Esophagus mucosa (tissue), 1 donor: ENCODE data around the gene CAST. TPM values are rescaled to one million over a fixed set of nuclear protein-coding genes. Genes with fewer than 3 reads are reported as not detected.

Source experiments
- ATAC-seq: fragments of 200-7000 bp; cut with Tn5 transposase; one replicate; pipeline ENCODE4 v1.9.1; 2020
- total RNA-seq: library from RNA; stranded (reverse); gene quantifications from one replicate; pipeline ENCODE4 v1.2.4, GENCODE V29; 2023
- donor health status: DM: yes; HTN: yes; CAD: no.

The CAST gene
- total RNA-seq, 1 donor from 2014 or later, result 433 TPM

GRCh38 chr5:96675882-96676281 is 13.7 kb downstream of the CAST start:
- no peak for ATAC-seq

DNA sequence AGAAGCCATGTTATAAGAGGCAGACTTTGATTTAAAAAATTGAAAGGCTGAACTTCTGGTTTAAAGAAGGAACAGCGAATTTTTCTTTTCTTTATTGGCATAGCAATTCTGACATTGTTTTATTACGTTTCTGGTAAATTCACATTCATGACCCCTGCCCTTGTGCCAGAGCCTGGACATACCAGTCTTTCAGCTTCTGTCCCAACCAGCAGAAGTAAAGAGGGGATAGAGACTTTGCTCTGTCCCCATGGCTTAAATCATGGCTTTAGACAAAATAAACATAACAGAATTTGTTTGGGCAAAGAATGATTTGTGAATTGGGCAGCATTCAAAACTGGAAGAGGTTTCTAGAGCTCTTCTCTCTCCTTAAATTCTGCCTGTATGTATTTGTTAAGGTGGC is 15.3 kb downstream of the CAST start:
- ATAC-seq, result no peak

- no peak for ATAC-seq
These were observed 17.1 kb downstream of the CAST start for GRCh38 chr5:96679293-96679692.

GRCh38 chr5:96680759-96681470 is 18.7 kb downstream of the CAST start:
- ATAC-seq, result peak; percentile 95

GRCh38 chr5:96683392-96683791 is 21.2 kb downstream of the CAST start:
- no peak for ATAC-seq

- ATAC-seq, result no peak
These were observed 21.6 kb downstream of the CAST start for GRCh38 chr5:96683810-96684209.

- ATAC-seq, result no peak
These were observed 24.9 kb downstream of the CAST start for GRCh38 chr5:96687080-96687479.

DNA sequence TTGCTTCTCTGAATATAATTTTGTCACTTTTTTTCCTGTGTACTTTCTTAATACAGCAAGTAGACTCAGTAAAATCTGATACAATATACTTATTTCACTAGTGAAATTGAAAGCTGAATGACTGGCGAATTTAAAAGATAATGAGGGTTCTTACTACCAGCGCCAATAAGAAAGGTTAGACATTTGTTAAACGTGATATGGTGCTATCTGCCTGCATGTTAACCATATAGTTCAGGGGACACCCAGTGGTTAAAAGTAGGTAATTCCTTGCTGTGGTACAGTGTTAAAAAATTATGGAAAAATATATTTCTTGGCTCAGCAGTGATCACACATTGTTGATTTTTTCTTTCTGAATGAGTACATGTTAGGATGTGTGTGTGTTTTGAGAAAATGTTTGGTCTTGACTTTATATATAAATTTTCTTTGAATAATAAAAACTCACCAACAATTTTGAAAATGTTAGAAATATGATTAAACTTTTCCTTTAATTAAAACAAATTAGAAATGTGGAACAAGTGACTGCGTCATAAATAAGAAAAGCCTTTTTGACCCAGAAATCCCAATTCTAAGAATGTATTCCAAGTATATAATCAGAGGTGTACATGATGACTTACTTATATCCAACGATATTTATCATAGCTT is 25.8 kb downstream of the CAST start:
- ATAC-seq, result peak; percentile 64

DNA sequence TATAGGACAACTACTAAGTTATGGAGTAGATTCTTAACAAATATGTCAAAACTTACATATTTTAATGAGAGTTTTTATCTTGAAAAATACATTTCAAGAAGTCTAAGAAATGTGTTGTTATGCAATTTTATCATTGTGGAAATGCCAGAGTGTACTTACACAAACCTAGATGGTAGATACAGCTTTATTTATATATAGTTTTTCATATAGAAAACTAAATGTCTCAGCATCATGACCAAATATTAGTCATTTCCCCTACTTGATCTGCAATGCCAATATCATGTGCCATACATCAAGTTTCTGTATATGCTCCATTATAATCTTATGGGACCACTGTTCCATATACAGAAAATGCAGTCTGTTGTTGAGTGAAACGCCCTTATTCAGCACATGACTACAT is 28.7 kb downstream of the CAST start:
- no peak for ATAC-seq

GRCh38 chr5:96691503-96692303 is 29.5 kb downstream of the CAST start:
- peak; percentile 40 for ATAC-seq

- ATAC-seq, result peak; percentile 95
These were observed 30.3 kb downstream of the CAST start for GRCh38 chr5:96692441-96692840.

DNA sequence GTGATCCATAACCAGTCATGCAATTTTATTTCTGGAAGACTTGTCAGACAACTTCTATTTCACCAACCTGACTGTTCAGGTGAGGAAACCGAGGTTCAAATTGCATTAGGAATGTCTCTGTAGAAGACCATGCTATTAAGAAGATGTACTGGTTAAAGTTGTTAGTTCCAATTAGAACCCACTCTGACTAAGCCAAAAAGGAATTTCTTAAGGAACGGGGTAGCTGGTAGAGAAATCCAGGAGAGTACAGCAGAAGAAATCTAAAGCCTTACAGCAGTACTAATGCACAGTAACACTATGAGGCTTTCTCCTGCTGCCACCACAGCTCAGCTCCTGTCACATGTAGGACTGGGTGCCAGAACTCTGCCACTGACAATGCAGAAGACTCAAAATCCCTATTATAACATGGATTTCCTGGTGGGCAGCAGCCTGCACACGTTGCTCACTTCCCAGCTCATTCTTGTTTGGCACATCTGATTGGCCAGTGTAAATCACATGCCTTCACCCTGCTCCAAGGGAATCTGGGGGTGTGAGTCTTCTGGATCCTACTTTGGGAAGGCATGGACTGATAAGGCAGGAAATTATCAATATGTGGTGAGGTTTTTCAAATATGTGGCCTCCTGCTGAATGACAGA is 37.1 kb downstream of the CAST start:
- no peak for ATAC-seq

GRCh38 chr5:96702503-96703383 is 40.6 kb downstream of the CAST start:
- peak; percentile 92 for ATAC-seq

DNA sequence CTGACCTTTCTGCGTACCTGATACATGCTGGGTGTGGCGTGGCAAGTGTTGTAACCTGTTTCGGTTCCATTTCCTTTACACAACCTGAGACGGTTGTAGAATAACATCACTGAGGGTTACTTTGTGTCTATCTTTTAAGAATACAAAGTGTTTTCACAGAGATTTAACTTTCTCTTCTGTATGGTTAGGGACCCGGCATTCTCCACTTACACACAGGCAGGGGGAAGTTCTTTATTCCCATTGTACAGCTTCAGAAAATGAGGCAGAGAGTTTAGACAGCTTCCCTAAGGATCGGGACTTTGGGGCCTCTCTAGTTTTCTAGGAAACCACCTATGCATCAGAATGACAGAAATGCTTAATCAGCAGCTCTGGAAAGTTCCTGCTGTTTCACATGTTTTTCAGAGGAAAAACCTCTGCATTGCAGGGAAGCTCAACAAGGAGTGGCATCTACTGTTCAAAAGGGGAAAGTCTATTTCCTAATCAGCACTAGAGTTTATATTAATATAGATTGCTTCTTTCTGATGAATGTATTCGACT is 41.3 kb downstream of the CAST start:
- peak; percentile 83 for ATAC-seq

DNA sequence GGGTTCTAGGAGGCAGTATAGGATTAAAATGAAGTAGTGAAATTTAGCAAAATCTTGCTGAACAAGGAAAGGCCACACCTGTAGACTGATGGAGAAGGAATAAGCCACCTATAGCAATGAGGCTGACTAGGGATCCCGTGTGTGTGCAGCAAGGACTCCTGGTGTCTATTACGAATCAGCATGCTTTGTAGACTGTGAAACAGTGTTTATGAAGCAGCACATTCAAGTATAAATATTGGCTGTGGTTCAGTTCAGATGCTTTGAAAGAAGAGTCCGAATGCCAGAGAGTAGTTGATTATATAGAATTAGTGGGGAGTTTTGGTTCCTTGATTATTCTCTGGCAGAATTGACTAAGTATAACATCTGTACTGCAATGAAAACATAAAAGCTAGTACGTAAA is 41.8 kb downstream of the CAST start:
- ATAC-seq, result peak; percentile 12

- ATAC-seq, result peak; percentile 29
These were observed 44.4 kb downstream of the CAST start for GRCh38 chr5:96706433-96707111.

GRCh38 chr5:96708600-96708999 is 46.4 kb downstream of the CAST start:
- peak; percentile 71 for ATAC-seq

DNA sequence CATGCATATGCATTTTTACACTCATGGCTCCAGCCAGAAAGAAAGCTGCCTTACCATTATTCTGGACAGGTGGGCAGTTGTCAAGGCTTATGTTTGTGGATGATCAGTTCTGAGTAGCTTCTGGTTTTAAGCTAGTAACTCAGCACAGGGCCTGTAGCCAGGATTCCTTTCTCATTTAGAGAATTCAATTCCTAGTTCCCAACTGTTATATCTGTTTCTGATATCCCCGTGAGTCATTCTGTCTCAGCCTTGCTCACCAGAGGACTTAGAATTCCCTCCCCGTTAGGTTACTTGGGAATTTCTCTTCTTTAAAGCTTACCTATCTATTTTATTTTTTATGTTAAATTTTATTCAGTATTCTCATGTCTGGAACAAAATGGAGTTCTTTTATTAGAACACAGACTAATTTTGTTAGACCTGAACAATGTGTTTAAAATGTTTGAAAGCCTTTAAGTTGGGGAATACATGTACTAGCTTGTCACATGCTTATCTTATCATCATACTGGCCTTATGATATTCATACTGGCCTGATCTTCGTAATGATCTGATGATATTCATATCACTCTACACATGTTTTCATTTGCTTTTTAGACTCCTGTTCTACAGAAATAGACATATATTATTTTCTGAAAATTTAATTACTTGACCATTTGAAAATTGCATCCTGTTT is 47.1 kb downstream of the CAST start:
- ATAC-seq, result peak; percentile 41

DNA sequence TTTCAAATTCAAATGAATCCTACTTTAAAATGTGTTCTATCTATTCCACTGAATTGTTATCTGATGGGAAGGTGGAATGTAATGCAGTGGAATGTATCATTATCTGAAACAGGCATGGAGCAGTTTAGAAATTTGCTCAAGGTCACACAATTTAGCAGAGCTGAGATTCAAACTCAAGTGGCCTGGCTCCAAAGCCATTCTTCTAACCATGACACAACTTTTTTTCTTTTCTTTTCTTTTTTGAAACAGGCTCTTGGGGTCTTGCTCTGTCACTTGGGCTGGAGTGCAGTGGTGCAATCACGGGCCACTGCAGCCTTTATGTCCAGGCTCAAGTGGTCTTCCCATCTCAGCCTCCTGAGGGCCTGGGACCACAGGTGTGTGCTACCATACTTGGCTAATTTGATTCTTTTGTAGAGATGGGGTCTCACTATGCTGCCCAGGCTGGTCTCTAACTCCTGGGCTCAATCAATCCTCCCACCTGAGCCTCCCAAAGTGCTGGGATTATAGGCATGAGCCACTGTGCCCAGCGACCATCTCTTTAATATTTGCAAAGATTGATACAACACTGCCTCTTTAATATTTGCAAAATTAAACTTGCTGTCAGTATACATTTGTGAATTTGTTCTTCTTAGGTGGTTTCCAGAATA is 50.0 kb downstream of the CAST start:
- no peak for ATAC-seq

GRCh38 chr5:96714450-96714849 is 52.3 kb downstream of the CAST start:
- peak; percentile 29 for ATAC-seq
